GM21717 (cell line): ENCODE measurements around the gene SPATA9.

Experiments
- ATAC-seq: cut with Tn5 transposase; IDR thresholded peaks from one replicate; pipeline ENCODE4 v1.9.1; 2021; ENCODE audit warnings: mild to moderate bottlenecking, moderate library complexity; ENCODE audit not compliant: unreplicated experiment

SPATA9 gene, protein sequence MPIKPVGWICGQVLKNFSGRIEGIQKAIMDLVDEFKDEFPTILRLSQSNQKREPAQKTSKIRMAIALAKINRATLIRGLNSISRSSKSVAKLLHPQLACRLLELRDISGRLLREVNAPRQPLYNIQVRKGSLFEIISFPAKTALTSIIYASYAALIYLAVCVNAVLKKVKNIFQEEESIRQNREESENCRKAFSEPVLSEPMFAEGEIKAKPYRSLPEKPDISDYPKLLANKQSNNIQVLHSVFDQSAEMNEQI

DNA sequence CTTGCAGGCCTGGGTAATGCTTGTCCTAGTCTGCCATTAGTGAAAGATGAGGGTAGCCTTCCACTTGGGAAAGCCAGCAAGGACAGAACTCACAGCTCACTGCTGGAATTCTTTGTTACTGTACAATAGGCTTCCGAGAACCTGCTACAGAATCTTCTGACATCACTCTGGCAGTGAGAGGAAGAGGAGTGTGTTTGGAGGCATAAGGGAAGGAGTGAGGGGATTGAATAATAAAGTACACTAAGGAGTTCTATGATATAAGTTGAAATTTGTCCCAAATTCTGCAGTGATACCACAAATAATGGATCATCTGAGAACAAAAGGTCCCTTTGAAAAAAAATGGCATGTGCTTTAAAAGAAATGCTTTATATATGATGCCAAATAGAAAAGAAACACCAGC lies at the start of gene SPATA9:
Gene SPATA9 (minus strand): TSS at position 101 of the 400 bp plus-strand sequence. CDS start 137 bp downstream, outside the sequence.
- ATAC-seq = no peak

DNA sequence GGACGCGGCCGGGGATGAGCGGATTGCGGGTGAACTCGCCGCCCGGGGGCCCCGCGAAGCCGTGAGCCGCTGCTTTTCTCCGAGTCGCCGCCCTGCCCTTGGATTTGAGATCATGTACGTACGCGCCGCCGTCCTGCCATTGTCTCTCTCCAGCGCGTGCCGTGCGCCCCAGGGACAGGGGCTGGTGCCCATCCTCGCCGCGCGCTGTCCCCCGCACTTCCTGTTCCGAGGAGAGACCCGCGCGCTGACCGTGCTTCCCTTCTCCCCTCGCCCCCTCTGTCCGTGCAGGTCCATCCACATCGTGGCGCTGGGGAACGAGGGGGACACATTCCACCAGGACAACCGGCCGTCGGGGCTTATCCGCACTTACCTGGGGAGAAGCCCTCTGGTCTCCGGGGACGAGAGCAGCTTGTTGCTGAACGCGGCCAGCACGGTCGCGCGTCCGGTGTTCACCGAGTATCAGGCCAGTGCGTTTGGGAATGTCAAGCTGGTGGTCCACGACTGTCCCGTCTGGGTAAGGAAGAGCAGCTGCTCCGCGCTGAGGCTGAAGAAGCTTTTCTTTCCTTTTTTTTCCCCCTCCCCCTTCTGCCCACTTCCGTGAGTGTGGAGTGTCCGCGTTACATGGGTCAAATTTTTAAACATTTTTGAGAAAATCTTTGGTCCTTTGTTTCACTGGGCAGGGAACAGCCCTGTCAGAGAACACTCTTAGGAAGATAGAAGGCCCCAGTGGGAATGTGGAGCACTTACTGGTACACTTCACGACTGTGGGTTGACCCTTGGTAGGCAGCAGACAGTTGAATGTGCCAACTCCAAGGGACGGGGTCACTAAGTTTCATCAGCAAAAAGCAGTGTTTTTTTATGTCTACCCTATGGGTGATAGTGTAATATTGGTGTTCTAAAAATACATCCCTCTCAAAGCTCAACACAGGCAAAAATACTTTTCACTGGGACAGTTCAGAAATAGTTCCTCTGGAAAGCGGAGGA lies 49.1 kb upstream of the SPATA9 start:
- ATAC-seq = peak; percentile 36

DNA sequence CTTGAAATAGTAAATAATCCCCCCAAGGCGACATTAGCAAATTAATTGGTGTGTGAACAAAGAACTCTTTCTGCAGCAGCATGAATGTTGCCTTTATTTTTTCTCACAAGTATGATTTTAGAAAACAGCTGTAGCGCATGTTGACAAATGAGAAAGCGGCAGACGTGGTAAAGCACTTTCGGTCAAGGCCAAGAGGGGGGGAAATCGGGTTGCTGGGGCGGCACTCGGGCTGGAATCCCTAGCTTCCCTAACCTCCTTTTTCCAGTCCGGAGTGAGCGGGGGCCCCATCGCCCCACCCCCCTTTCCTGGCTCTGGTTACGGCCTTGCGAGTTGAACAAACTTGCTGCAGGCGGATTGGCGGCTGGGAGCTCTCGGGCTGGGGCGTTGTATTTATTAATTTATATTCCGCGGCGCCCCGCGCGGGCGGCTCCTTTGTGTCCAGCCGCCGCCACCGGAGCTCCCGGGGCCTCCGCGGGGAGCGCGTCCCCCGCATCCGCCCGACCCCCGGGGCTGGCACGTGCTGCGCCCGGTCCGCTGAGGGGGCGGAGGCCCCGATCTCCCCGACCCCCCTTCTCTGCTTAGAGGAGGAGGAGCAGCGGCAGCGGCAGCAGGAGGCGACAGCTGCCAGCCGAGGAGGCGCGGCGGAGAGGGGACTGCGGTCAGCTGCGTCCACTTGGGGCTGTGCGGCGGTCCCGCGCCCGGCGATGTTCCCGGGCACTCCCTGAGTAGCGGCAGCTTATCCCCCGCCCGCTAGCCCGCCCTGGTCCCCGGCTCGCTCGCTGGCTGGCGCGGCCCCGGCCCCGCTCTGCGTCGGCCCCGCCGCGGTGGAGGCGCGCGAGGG lies 48.2 kb upstream of the SPATA9 start, which contains the start of gene RHOBTB3:
Gene RHOBTB3 (plus strand): TSS at position 607 of the 841 bp plus-strand sequence. CDS start 347 bp downstream, outside the sequence.
- ATAC-seq = peak; percentile 40

DNA sequence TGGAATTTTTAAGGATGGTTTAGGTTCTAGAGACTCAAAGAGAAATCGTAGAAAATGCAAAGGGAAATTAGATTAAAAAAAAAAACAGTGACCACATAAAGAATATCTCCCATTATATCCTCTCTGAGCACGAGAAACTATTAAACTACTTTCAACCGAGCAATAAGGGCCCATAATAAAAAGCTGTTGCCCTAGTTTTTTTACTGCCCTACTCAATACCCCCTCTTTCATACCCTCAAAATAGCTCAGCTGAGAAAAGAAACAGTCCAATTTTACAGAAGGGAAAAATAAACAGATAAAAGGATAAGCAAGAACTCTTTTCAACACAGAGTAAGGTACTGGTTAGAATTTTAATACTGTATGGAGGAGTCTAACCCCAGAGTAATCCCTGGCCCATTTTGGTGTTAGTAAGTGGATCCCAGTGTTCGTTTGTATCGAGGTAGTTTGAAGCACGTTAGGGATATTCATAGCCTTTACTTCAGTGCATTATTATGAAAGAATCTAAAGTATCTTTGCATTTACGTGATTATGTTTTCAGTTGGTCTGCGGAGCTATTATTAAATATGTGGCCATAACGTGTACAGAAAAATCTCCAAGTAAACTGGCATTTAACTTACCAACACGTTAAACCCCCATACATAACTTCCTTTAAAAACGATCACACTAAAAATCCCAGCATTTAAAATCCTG lies 47.4 kb upstream of the SPATA9 start:
- ATAC-seq = no peak

DNA sequence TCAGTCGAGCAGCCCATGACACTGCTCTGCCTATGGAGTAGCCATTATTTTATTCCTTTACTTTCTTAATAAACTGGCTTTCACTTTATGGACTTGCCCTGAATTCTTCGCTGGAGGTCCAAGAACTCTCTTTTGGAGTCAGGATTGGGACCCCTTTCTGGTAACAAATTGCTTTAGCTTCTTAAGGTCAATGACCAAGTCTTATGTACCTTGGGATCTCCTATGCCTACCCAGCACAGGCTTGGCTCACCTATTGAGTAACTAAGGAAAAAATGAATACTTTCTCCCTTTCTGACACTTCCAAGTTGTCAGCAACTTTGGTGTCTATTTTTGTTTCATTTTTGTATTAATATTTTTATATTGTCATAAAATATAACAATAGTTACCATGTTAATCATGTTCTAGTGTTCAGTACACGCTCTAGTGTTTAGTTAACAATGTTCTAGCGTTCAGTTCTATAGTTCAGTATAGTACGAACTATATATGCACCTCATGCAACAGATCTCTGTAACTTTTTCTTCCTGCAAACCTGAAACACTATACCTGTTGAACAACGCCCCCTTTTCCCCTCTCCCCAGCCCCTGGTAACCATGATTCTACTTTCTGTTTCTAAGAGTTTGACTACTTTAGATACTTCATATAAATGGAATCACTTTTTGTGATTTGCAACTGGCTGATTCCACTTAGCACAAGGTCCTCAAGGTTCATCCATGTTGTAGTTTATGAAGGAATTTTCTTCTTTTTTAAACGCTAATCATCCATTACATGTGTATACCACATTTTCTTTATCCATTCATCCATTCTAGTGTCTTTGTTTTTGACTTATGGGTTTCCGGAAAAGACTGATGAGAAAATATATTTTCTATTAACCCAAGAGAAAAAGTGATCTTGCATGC lies 46.6 kb upstream of the SPATA9 start:
- no peak for ATAC-seq

DNA sequence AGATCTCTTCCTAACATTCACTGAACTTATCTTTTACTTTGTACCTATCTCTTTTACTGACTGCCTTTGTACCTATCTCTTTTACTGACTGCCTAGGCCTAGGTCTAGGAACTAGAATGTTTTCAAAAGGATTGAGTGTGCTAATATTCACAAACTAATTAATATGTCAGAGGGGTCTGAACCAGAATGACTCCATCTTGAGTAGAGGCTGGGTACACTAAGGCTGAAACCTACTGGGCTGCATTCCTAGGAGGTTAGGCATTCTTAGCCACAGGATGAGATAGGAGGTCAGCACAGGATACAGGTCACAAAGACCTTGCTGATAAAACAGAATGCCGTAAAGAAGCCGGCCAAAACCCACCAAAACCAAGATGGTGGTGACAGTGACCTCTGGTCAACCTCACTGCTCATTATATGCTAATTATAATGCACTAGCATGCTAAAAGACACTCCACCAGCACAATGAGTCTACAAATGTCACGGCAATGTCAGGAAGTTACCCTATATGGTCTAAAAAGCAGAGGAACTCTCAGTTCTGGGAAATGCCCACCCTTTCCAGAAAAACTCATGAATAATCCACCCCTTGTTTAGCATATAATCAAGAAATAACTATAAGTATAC lies 45.8 kb upstream of the SPATA9 start:
- ATAC-seq = no peak

DNA sequence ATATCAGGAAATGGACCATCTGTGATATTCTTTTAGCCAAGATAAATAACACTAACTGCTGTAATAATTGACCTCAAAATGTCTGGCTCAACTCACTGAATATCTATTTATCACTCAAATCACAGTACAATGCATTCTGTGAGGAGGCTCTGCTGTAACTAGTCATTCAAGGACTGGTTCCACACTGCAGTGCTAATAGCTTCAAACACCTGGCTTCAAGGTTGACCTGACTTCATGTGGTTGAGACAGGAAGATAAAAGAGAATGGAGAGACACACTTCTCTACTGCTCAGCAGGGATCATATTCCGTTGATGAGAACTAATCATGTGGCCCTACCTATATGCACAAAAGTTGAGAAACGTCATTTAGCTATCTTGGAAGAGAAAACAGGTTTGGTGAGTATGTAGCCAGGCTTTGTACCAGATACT lies 45.0 kb upstream of the SPATA9 start:
- ATAC-seq = peak; percentile 37

DNA sequence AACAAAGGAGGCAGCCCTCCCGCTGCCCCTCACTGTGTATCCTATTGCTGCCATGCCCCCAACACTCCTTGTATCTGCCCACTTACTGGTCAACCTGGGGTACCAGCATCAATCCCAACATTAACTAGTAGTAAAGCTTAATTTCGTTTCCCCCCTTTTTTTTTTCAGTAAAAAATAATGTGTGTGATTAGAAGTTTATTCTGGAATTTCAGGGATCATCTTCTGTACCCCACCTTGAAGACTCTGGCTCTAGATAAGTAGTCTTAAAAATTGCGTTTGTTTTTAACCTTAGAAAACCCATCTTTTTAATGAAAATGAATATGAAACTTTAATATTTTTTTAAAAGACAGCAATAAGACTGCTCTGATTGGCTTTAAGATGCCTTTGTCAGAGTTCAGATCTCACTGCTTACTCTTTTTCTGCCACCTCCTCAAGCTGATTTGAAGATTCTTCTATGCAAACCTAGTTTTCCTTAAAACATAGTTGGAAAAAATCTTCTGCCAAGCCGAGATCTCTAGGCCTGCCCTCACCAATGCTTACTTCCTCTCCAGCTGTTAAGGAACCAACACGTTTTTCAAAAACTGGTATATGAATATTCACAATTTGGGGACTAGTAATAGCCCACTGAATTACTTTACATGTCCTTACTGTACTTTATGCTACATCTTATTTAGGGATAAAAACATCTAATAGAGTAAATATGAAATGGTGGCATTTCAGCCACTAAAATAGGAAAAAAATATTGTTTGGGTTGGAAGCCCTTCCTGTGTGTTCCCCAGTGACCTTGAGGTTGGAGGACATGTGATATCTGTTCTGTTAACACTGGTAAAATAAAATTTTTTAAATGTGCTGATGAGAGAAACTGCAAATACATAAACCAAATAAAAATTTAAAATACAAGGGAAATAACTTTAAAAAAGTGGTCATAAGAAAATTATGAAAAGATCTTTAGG lies 44.3 kb upstream of the SPATA9 start:
- ATAC-seq = no peak

DNA sequence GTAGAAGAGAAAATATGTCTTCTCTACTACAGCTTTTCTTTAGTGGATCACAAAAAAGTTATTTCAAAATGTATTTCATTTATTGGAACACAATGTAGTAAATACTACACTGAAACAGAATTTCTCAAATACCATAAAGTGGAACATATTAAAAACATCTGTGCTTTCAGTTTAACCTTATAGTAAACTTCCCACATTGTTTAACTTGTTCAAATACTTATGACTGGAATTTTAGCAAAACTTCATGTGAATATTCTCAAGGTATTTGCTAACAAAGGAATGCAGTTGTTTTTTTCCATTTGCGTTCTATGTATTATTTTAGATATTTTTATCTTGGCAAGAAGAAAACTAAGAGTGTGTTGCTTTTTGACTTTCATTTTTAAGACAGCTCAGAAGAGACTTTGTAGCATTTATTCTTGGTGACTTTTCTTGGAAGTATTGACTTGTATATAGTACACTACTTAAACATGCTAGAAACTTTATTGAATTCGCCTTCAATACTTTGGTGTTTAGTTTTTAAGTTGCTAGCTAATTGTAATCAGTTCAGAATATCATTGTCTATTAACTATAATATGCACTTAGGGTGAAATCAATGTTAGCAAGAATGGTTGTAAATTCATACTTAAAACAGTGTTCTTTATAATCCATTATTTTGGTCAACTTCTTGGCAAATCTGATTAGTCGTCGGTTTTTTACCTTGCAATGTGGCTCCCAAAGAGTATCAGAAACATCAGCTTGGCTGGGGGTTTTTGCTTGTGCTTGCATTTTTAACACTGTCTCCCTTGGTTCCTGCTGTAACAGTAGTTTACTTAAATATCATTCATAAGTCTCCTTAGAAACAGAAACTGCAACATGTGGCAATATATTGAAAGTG lies 43.4 kb upstream of the SPATA9 start:
- ATAC-seq = peak; percentile 37

DNA sequence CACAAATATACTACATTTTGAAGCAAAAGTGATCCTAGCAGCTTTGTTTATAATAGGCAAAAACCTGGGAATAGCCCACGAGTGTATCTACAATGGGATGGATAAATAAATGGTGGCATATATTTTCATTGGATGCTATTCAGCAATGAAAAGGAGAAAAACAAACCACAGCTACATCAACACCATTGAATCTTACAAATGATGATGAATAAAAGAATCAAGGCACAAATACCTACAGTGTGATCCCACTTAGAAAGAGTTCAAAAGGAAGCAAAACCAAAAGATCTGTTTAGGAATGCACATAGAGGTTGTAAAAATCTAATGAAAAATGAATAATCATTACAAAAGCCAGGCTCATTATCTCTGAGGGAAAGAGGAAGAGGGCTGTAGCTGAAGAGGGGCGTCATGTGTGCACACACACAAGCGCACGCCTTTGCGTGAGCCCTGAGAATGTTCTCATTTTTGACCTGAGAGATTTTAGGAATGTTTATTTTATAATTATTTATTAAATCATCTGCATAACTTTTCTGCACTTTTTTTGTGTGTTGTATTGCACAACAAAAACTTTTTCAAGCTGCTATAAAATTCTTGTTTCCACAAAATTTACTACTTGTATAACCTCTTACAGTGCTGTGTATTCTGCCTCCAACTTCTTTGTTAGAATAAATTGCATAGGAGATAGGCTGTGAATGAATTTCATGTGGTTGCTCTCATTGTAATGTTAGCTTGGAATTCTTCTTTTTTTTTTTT lies 42.5 kb upstream of the SPATA9 start:
- ATAC-seq = no peak

DNA sequence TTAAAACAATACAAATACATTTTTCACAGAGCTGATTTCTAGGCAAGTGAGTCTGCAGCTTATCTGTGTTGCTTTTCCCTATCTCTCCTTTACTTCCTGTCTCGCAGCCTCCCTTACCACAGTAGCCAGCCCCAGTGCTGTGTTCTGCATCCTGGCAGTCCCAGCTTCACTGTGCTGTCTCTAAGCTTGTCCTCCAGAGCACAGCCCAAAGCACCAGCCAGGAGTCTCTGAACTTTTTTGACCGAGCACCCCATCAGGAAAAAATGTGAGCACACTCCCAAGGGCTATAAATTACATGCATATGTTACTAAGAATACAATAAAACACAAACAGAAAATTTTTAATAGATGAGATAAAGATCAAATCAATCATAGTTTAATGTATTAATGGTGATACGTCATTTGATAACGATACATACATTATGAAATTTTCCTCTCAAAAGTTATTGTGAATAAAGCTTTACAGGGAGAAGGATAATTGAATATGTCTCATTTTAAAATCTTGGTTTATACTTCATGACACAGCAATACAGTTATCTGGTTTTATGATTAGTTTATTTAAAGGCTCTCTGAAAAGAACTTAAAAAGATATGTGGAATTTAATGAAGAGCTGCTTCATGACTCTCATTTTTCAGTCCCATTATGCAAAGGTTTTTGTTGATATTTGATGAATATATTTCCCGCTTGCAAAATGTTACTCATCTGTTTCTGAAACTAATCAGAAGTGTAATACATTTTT lies 41.0 kb upstream of the SPATA9 start:
- ATAC-seq = no peak

DNA sequence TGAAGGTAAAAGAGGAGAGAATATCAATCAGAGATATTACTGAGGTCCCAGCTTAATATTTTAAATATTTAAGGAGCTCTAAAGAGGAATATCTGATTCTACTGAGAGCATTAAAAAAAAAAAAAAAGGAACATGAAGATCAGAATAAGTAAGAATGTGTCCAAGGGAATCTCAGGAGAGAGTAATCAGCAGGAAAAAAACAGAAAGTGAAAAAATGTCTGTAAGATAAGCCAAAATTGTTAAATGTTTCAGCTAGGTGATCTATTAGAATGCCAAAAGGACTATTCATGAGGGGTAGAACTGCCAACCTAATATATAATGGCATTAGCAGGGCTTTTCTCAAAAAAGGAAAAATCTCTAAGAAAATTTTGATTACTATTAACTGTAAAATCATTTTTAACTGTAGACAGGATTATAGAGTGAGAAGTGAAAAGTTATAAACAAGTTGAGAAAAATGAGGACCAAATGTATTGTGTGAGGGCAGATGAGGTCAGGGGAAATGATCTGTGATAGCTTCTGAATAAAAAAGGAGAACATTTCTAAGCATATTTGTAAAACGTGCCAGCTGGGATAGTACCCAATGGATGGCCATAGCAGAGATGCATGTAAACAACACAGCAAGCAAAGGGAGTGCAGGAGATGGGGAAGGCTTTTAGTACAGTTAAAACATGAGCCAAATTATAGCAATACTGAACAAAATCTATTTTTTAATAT lies 38.9 kb upstream of the SPATA9 start:
- ATAC-seq = no peak

DNA sequence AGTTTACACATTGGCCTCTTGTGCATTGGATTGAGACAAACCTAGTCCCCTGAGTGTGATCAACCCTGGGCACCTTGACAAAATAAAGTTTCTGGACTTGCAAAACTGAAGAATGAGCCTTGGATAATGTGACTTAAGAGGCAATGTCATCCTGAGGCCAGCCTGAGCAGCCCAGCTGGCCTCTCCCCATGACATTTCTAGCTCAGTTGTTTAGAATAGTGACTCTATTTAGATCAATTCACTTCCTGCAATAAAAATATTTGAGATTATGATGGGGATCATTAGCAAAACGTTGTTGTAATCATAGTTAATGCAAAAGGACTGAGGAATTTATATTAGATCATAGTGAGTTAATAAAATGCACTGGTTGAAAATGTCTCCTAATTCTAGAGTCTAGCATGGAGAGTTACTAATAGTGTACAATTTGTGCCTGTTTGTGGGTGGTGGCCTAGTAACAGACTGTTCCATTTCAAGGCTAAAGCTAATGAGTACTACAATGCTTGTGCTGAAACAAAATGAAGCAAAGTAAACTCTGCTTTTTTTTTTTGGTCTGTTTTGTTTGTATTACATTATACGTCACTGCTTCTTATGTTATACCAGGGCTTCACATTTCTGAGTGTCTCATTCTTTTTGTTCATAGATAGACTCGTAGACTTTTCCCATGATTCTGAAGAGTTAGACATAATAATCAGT lies 37.4 kb upstream of the SPATA9 start:
- no peak for ATAC-seq

DNA sequence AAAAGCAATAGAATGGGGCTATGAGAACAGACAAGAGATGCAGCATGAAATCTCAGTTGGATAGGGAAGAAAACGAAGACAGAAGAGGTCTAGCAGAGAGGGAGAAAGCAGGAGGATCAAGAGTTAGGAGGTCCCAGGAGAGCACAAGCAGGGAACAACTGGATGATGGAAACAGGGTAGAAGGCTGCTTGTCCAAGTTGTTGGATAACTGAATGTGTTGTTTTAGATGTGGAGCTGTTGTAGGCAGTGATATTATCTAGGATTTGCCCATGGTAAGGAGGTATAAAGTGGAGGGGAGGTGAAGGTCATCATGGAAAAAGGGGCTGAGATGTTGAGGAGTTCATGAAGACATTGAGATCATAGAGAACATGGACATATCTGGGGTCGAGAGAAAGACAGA lies 35.9 kb upstream of the SPATA9 start:
- ATAC-seq = no peak
